NCI-H2081 treated with DMSO at 0.1 percent for 48 hours (cell line): ENCODE results near the gene PSAP.

Experiments
- DNase-seq: peaks from one replicate; lab custom pipeline; 2025; lab: John Stamatoyannopoulos, UW

The PSAP gene

DNA sequence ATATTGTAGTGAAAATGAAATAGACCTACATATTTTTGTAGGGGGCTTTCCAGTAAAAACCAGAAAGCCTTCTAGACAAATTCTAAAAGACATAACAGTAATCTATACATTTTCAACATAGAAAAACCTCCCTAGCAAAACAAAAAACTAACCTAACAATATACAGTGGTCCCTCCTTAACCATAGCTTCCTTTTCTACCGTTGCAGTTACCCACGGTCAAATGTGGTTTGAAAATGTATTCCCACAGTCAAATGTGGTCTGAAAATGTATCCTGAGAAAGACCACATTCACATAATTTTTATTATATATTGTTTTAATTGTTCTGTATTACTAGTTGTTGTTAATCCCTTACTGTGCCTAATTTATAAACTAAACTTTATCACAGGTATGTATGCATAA, 6.4 kb downstream of the PSAP start:
- DNase-seq: no peak

DNA sequence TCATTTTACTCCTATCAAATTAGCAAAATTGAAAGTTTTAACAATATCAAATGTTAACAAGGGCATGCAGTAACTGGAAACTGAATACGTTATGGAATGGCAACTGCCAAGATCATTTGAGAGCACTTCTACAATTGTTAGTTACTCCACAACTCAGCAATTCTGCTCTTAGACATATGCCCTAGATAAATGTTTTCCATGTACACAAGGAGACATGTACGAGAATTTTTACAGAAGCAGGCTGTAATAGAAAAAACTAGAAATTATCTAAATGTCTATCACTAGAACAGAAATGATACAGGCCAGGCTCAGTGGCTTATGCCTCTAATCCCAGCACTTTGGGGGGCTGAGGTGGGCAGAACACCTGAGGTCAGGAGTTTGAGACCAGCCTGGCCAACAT, 7.0 kb downstream of the PSAP start:
- no peak for DNase-seq

DNA sequence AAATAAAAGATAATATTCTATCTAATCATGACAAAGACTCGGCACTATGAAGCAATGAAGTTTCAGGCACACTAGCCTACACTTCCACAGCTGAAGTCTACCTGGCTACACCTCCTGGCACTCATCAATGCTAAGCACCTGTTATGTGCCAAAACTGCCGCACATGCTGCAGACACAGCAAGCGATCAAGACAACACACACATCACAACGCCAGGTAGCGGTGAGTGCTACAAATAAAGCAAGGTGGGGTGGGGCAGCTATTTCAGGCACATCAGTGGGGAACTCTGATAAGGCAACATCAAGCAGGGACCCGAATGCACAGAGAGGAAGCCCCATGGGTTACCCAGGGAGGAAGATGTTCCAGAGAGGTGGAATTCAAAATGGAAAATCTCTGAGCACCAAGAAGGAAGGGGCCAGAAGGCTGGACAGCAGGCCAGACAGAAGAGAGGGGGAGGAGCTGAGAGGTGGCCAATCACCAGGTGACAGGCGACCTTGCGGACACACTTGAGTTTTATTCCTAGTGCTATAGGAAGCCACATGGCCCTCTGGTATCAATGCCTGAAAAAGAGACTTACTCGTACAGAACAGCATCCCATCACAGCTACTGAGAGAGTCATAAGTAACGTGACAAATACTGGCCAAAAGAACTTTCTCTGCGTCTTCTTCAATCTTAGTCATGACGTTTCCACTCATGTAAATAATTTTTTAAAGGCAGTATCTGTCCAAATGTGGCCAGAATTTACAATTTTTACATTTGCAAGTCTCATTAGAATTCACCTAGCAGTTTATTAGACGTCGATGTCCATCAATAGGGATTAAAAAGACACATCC, 8.0 kb downstream of the PSAP start:
- DNase-seq: no peak

GRCh38 chr10:71842422-71842821, 8.6 kb downstream of the PSAP start:
- no peak for DNase-seq

DNA sequence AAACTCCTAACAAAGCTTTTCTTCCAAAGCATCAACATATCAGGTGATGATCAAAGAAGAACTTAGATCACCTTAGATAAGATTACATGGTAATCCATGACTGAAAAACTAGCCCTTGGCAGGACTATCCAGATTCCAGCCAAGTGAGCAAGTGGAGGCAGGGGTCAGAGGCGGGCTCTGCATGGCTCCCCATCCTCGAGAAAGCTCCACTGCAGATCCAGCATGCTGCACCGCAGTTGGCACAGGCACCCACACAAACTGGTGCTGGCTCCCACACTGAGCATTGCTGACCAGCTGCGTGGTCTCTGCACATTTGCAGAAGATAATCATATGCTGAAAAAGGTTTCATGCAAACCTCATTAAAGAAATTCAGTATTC, 10.1 kb downstream of the PSAP start:
- DNase-seq: no peak

GRCh38 chr10:71840177-71840957, 10.7 kb downstream of the PSAP start:
- DNase-seq: no peak

DNA sequence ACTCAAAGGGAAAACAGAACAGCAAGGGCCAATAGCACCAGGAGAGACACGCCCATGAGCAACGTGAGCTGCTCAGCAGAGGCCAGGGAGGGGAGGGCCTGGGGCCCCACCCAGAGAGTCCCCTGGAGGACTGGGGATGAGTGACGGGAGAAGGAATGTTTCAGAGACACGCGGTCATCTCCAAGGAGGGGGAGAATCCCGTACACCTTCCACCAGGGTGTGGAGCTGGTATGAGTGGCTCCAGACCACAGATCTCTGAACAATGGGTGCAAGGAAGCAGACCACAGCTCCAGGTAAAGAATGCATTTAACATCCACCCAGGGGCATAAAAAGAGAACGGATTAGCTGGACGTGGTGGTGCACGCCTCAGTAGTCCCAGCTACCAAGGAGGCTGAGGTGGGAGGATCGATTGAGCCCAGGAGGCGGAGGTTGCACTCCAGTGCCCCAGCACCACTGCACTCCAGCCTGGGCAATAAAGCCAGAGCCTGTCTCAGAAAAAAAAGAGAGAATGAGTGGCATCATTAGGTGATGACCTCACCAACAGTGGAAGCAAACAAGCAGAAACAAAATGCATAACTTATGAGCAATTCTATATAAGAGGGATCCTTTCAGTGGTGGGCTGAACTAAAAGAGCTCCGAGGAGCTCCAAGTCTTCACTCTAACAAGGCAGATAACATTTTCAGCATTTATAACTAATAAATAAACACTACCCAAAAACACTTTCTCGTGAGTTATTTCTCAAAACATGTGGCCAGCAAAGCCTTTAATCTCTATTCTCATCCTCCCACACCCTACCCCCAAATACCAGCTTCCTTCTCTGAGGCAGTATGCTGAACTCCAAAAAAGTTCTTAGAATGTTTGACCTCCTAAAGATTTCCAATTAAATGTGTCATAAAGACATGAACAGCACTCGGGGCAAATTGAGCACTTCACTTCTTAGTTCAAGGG, 12.5 kb downstream of the PSAP start:
- no peak for DNase-seq

- DNase-seq: no peak
Observed at GRCh38 chr10:71837098-71837827, 13.8 kb downstream of the PSAP start.

GRCh38 chr10:71836596-71836974, 14.5 kb downstream of the PSAP start:
- no peak for DNase-seq

DNA sequence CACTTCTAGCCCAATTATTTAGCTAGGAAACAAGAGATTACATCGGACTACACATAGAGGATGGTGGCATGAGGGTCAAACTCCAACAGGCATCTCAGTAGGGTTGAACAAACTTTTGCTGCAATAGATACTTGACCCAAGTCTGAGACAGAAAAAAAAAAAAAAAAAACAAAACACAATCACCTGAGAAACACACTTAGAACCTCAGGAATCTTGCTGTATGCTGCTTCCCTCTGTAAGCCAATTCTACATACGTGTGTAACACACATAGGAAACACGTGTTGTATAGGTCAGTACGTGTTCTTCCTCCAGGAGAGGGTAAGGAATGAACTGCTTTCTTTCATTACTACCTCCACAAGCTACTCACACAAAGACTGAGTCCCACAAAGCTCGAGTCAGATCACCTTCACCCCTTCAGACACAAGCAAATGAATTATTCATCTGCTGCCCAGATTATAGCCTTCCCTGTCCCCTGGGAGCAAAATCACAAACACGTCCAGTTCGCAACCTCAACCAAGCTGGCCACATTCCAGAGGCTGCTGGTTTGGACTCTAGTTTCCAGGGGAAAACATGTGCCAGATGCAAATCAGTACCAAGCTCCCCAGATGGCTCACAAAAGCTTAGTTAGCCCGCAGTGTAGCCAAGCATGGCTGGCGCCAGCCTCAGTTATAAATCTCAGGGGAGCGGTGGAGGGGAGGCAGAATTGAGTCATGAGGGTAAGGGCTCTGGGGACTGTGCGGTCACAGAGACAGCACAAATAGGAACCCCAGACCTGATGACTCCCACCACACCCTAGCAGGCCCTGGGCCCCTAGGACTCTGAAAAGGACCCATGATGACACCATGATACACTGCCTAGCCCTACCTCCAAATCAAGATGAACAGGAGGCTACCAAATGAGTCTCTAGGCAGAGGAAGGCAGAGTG, 15.1 kb downstream of the PSAP start:
- no peak for DNase-seq

DNA sequence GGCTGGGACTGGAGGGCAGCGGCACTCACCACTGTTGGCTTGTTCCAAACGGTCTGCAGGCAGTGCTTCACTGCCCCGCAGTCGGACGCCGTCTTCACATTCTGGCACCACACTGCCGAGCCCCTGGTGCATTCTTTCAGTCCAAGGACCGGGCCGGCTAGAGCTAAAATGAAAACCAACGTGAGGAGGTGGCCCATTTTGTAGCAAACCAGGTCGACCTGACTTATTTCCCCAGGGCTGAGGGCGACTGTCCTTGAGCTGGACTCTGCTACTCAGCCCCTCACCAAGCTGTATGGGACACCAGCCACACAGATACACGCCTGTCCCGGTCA, 16.7 kb downstream of the PSAP start:
- DNase-seq: no peak

DNA sequence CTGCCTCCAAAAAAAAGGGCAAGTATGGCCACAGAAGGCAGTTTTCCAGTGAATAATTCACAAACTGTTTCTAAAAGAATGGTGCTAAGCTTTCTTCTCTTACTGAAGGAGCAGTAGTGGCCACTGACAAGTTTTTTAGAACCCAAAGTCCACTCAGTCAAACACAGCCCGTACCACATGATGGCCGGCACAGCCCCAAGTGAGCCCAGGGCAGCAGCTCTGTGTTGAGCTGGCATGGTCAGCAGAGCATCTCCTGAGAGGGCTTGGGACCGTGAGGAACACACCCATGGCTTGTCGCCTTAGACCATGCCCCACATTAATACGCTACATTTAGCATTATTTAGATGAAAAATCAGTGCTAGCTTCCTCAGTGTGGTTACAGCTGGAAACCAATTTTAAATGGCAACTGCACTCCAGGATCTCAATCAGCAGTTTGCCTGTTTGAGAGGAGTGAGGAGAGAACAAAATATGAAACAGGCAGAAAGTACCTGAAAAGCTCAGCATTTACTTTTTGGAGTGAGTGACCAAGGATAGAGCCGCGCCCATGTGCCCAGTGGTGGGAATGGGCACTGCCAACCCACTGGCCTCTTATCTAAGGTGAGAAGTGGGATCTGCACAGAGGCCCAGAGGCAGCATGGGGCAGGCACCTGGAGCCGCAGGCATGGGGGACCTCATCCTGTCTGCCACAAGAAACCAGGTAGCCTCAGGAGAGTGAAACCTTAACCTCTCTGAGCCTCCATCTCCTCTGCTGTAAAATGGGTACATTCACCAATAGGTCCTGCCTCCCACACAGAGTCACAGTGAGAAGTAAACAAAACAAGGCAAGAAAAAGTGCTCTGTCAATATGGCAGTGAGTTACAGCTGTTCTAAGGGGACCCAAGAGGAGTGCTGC, 17.4 kb downstream of the PSAP start:
- no peak for DNase-seq

DNA sequence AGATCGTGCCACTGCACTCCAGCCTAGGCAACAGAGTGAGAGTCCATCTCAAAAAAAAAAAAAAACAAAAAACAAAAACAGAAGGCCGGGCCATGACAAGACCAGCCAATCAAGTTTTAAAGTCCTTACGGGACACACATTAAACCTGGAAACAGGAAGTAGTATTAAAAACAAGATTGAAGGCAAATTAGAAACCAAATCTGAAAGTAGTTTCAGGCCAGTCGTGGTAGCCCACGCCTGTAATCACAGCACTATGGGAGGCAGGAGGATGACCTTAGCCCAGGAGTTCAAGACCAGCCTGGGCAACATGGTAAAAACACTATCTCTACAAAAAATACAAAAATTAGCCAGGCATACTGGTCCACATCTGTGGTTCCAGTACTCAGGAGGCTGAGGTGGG, 18.1 kb downstream of the PSAP start:
- DNase-seq: no peak

DNA sequence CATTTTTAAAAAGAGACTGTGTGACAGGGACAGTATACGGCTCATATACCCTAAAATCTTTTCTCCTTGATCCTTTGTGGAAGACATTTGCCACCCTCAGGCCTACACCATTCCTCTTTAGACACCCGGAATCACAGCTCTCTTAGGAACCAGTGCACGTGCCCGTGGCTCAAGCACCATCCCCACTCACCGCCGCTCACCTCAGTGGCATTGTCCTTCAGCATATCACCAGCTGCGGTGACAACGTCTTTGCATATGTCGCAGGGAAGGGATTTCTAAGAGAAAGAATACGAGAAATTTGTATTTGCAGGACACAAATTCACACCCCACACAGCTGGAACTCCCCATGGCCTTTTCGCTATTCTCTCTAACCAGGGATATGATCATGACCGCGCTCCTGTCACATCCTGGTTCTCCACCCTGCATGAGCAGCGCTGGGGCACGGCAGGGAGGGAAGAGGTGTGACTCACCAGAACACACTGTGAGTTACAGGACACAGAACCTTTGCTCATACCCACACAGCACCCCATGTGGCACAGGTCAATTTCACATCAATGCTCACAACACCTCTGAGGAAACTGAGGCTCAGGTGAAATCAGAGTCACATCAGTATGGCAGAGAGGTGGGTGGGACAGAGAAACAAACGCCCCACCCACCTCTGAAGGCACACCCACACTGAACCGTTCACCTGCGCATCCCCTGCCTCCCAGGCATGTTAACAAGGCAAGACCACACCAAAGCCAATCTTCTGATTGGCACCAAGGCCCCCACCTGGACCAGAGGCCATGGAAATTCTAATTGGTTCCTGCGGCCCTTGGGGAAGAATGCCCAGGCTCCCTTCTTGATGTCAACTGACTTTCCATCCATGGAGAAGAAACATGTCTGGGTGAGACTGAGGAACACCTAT, 19.2 kb downstream of the PSAP start:
- DNase-seq: no peak

DNA sequence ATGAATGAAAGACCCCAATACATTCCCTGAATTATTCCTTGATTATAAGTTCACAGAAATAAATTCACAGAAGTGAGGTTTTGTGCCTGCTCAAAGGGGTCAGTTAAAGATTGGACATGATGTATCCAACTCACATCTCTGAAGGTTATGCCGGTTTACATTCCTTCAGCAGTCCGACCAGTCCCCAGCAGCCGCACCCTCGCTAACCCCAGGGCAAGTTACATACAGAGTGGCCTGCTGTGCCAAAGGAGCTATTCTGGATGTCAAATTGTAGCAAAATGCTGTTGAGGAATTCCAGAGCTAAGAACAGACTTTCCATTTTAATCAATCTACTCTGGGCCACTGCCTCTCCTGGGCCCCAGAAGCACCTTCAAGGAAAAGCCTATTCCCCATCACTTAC, 20.3 kb downstream of the PSAP start:
- DNase-seq: no peak

- no peak for DNase-seq
Observed at GRCh38 chr10:71829896-71830295, 21.2 kb downstream of the PSAP start.

GRCh38 chr10:71829171-71829570, 21.9 kb downstream of the PSAP start:
- no peak for DNase-seq

DNA sequence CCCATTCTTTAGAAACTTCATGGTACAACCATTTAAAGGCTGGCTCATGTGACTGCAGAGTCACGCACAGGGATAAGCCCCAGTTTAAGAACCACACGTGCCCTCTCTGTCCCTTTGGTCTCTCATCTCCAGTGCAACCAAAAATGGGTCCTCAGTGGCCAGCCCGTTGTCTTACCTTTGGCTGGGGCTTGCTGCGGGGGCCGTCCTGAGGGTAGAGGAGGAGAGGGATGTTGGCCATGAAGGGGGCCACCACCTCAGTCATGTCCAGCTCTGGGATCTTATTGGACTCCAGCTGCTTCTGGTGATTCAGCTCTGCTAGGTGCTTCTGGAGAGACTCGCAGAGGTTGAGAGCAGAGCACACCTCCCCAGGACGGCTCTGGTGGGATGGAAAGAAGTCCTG, 22.3 kb downstream of the PSAP start:
- DNase-seq: no peak

DNA sequence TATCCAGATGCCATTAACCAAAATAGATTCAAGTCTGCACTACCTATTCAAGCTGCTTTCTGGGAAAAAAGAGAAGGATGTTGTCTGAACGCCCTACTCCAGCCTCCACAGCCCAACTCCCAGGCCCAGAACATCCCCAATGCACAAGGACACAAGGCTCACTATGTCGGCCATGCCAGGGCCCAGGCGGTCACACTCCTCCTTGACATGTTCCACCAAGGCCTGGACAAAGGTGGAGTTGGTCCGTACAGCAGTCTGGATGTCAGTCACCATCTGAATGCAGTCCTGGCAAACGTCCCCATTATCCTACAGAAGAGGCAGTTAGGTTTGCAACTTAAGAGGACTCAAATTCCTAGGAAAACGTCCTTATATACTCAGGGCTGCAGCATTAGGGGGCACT, 23.2 kb downstream of the PSAP start:
- DNase-seq: no peak
